GM10248 (cell line): ENCODE results near the gene ARMH4.

Experiments used
- CTCF ChIA-PET: fragments of 300-600 bp; sonication (Branson Sonifier 250); formaldehyde crosslinking; extraction: SDS; loops from one replicate; lab custom pipeline; 2021; ENCODE audit warnings: antibody characterized with exemption; lab: Yijun Ruan, JAX
- POLR2A ChIA-PET: fragments of 350-650 bp; sonication (Branson Sonifier 250); formaldehyde crosslinking; extraction: SDS; loops from one replicate; lab custom pipeline; 2020; ENCODE audit warnings: antibody characterized with exemption; lab: Yijun Ruan, JAX
- DNase-seq: peaks from one replicate; pipeline ENCODE4 v3.0.0; 2012; ENCODE audit errors: extremely low spot score
- TF ChIP-seq, protein P1 (sequence below): IDR thresholded peaks from 2 replicates; pipeline ENCODE4 v1.5.1; 2012; ENCODE audit warnings: mild to moderate bottlenecking, low read depth; ENCODE audit errors: extremely low read depth, missing control alignments, control extremely low read depth

The ARMH4 gene

DNA sequence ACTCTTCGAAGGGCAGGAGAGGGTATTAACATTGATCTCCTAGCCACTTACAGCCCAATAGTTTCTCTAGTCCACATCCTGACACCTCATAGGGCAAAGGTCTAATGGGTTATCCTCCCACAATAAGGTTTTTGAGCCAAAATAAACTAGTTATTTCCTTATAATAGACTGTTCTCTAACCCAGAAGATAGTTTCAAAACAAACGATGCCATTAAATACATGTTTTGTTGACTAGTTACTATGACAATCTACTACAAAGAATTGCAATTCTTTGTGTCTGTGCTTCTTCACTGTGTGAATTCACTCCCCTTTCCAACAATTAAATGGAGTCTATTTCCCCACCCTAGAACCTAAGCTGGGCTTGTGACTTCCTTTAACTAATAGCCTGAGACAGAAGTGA, 41.5 kb upstream of the ARMH4 start:
- TF ChIP-seq, protein P1, sequence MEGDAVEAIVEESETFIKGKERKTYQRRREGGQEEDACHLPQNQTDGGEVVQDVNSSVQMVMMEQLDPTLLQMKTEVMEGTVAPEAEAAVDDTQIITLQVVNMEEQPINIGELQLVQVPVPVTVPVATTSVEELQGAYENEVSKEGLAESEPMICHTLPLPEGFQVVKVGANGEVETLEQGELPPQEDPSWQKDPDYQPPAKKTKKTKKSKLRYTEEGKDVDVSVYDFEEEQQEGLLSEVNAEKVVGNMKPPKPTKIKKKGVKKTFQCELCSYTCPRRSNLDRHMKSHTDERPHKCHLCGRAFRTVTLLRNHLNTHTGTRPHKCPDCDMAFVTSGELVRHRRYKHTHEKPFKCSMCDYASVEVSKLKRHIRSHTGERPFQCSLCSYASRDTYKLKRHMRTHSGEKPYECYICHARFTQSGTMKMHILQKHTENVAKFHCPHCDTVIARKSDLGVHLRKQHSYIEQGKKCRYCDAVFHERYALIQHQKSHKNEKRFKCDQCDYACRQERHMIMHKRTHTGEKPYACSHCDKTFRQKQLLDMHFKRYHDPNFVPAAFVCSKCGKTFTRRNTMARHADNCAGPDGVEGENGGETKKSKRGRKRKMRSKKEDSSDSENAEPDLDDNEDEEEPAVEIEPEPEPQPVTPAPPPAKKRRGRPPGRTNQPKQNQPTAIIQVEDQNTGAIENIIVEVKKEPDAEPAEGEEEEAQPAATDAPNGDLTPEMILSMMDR = no peak
- CTCF ChIA-PET = interaction anchor here (1.5 kb wide), 1 partner anchor 10 kb away, joined by 3 read pairs; no protein-coding TSS in a partner anchor
- no peak for DNase-seq
- POLR2A ChIA-PET = no interaction called here

DNA sequence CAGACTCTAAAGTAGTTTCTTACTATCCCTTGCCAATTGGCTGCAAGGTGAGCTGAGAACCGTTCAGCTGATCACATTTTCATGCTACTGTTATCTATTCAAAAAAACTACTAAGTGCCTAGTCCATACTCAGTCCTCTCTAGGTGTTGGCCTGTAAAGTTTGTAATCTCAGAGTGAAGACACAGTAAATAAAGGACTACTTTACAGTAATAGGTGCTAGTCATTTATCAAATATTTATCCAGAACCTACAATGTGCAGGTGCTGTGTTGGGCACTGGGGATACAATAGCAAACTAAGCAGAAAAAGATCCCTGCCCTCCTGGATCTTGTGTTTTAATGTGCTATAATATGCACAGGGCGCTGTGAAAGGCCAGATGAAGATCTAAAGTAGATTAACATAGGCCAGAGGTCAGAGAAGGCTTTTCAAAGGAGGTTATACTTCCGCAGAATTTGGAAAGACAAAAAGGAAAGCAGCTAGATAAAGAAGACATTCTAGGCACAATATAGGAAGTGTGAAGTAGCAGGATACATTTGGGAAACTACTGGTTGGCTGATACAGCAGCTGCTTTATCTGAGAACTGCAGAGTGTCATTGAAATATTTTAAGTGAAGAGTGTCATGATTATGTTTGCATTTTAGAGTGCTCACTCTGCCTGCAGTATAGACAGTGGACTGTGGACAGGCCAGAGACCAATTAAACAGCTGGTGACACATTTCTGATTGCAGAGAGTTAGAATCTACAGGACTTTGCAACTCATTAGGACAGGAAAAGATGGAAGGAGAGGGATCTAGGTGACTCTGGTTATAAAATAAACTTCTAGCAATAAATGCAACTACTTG, 40.0 kb upstream of the ARMH4 start:
- DNase-seq = no peak

DNA sequence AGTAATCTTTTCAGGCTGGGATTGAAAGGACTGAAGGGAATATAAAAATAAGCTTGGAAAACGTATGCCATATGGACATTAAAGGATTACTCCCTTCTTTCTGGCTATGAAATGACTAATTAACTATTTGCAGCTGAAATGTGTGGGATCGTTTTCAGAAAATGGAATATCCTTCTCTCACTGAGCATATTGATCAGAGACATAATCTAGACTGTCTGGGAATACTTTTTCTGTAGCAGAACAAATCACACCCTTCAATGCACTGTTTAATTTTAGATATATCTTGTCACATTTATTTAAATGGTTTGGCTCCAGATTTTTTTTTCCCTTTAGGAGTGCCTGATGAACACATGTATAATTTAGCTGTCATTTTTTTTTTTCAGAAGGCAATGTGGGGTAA, 37.2 kb upstream of the ARMH4 start:
- ChIA-PET CTCF (interaction anchor here (1.8 kb wide), 1 partner anchor 8 kb away, joined by 4 read pairs; no protein-coding TSS in a partner anchor), POLR2A (no interaction called here)
- DNase-seq = no peak
- TF ChIP-seq, protein P1 = no peak

More for the DNA sequence above, 40.0 kb upstream of the ARMH4 start:
- POLR2A ChIA-PET = no interaction called here
- TF ChIP-seq, protein P1 = no peak
- CTCF ChIA-PET = interaction anchor here (1.7 kb wide), 1 partner anchor 23 kb away, joined by 5 read pairs; no protein-coding TSS in a partner anchor

DNA sequence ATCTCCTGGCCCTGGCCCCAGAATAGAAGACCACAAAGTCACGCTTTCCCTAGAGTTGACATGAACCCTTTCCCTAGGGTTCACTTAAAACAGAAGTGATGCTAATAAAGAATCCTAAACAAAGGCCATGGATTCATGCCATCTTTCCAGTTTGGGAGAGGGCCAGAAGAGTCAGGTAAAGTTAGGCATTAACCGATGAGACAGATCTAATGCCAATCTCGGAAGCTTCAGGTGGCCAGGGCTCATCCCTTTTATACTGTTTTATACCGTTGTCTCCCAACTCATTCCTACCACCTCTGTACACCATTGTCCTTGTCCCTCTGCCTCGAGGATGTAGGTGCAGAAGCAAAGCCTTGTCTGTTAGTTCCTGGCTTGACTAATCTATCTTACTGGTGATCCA, 25.1 kb upstream of the ARMH4 start:
- TF ChIP-seq, protein P1 = no peak
- ChIA-PET POLR2A (no interaction called here), CTCF (interaction anchor here (1.5 kb wide), 1 partner anchor 11 kb away, joined by 5 read pairs; no protein-coding TSS in a partner anchor)
- DNase-seq = no peak

DNA sequence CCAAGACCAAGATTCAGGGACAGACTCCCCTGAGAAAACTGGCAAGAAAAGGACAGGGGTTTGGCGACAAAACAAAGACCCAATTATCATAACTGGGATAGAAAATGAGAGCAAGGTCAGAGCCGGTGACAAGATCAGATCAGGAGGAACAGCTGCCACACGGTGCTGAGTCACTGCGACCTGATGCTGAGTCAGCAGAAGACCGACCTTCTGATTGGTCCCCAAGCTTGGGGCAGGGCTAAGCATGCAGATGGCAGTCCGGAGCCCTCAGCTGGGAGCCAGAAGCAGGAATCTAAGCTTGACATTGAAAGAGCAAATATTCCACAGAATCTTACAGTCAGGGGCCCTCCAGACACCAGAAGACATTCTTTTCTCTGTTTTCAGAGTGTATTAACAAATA, 19.1 kb upstream of the ARMH4 start:
- POLR2A ChIA-PET = no interaction called here
- CTCF ChIA-PET = no interaction called here
- TF ChIP-seq, protein P1 = no peak
- DNase-seq = peak; percentile 65

DNA sequence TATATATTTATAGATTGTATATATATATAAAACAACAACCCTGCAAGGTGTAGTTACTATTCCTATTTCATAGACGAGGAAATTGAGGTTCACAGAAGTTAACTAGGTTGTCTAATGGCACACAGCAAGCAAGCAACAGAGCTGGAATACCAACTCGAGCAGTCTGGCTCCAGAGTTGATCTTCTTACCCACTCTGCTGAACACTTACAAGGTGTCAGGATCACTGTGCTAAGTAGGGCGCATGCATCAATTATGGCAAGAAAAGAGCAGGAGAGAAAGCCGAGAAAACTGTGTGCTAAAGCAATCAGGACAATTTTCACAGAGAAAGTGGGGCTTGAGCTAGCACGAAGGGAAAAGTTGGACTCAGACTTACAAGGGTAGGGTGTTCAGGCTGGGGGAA, 15.9 kb upstream of the ARMH4 start:
- ChIA-PET POLR2A (no interaction called here), CTCF (interaction anchor here (2.2 kb wide), 1 partner anchor 59 kb away, joined by 6 read pairs; no protein-coding TSS in a partner anchor)
- DNase-seq = no peak
- TF ChIP-seq, protein P1 = no peak
